Left ventricle myocardium superior (tissue), 1 donor: ENCODE measurements around the gene GHITM. TPM values are rescaled to one million over a fixed set of nuclear protein-coding genes. Genes with fewer than 3 reads are reported as not detected.
A peak's percentile ranks its signal among the peaks of the same experiment; 100 is the strongest.

Experiments used
- ATAC-seq: fragments of 200-7000 bp; cut with Tn5 transposase; one replicate; pipeline ENCODE4 v1.9.1; 2020; ENCODE audit warnings: mild to moderate bottlenecking, moderate library complexity
- DNase-seq: peaks from one replicate; pipeline ENCODE4 v3.0.0-alpha.2; 2020
- intact Hi-C: fragments of 100-400 bp; cut with micrococcal nuclease; formaldehyde crosslinking; loops from one replicate; pipeline ENCODE4 v1.11.0; 2022
- total RNA-seq: library from RNA; stranded (reverse); fragmentation: NEBNext Ultra II Directional; extraction: Animal tissue kit (Norgen Biotek cat#: 25700); gene quantifications from one replicate; pipeline ENCODE4 v1.2.1, GENCODE V29; 2021
- donor health status: DM: no; HTN: yes; CAD: no; lungs with severe emphysema.

Gene GHITM
- total RNA-seq, 1 donor from 2014 or later, result 425 TPM

DNA sequence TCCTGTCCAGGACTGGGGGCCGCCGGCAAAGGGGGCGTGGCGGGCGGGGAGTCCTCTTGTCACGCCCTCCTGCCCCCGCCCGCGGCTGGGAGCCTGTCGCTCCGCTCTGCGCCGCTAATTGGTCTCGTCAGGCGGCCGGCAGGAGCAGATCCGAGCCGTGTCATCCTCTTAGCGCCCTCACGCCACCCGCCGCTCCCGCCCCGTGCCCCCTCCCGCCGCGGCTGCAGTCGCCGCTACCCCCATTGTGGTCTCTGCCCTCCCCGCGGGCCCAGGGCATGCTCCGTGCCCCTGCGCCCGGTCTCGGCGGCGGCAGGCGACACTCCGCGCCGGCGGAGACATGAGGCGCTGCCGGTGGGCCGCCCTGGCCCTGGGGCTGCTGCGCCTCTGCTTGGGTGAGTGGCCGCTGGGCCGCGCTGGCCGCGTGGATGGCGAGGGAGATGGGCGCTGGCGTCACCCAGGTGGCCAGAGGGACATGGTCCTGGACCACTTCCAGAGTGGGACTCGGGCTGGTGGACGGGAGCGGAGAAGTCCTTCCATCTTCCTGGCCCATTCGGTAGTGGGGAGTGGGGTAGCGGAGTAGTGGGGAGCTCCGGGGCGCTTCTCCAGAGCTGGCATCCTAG, 55.2 kb downstream of the GHITM start, which contains the start of gene CDHR1:
Gene CDHR1, plus strand, starts transcription at position 114 of the 620 bp plus-strand sequence. Its CDS starts 224 bp downstream, at position 338.
- ATAC-seq, result peak; percentile 71
- intact Hi-C loops, result no loop called here

DNA sequence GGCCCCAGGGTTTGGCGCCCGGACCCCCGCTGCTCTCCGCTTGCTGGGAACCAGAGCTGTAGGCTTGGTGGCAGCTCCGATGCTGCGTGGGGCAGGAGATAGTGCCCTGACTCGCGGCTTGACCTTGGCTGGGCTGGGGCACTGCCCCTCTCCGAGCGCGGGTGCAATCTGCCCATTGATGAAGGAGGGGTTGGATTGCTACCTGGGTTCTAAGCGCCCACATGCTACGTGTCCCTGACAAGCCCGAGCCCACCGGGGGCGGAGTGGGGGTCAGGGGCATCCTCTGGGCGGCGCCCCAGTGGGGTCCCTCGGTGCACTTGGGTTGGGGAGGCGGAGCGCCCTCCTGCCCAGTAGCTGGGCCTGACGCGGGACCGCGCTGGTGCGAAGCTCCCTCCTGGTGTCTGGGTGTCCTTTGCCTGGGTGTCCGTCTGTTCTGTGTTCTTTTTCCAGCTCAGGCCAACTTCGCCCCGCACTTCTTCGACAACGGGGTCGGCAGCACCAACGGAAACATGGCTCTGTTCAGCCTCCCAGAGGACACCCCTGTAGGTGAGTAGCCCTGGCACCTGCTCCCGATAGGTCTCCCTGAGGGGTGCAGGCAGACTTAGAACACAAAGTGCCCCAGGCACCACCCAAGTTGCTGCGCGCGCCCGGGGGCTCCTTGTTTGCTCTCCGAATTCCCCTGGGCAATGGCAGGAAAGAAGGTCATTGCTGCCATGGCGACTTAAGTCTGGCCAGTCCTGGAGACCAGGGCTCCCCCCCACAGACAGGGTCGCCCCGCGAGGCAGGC, 55.9 kb downstream of the GHITM start:
- intact Hi-C loops, result no loop called here
- ATAC-seq (no peak), DNase-seq (no peak)

More for the DNA sequence above, 55.2 kb downstream of the GHITM start, which contains the start of gene CDHR1:
- DNase-seq, result peak; percentile 68

DNA sequence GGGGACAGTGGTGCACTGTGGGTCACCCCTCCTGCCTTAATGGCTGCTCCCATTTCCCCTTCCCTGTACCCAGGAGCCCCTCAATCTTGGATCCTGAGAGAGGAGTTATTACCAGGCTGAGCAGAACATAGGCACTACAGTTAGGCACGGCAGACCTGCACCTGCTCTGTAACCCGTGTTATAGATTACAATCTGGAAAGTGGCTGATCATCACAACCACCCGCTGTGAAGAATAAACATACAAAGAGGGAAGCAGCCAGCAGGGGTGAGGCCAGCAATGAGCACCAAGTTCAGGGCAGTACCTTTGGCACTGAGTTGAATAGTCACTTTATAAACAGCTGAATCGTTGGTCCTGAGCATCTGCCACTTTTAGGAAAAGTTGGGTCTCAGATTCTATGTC, 56.8 kb downstream of the GHITM start:
- intact Hi-C loops, result no loop called here
- ATAC-seq, result no peak
- DNase-seq, result no peak

DNA sequence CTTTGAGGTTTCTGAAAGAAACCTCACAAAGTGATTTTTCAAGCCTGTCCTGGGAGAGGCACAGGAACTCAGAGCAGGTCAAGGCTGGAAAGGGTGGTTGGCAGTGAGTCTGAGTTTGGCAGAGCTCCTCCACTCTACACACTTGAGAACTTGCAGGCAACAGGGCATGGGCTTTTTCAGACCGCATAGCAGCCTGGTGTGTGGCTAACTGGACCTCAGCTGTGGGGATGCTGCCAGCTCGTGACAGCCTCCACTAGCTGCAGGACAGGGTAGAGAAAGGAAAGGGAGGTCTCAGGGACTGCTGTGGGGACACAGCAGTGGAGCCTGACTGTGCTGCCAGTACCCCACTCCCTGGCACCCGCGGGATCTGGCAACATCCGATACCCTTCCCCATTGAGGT, 57.6 kb downstream of the GHITM start:
- ATAC-seq (peak; percentile 87), DNase-seq (peak; percentile 69)
- intact Hi-C loops, result no loop called here

DNA sequence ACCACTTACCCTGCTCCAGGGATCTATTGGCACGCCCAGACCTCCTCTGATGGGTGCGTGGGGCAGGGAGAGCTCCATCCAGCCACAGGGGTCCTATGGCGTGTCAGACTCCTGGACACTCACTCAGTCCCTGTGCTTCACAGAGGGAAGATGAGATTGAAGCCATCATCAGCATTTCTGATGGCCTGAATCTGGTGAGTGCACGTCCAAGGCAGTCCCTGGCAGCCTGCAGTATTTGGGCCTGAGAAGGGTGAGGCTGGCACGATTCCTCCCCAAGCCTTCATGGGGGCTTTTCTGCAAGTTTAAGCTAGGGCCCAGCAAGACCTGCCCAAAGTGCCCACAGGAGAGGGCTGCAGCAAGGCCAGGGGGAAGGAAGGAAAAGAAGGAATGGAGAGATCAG, 58.3 kb downstream of the GHITM start:
- no peak for ATAC-seq
- intact Hi-C loops, result no loop called here
- no peak for DNase-seq

DNA sequence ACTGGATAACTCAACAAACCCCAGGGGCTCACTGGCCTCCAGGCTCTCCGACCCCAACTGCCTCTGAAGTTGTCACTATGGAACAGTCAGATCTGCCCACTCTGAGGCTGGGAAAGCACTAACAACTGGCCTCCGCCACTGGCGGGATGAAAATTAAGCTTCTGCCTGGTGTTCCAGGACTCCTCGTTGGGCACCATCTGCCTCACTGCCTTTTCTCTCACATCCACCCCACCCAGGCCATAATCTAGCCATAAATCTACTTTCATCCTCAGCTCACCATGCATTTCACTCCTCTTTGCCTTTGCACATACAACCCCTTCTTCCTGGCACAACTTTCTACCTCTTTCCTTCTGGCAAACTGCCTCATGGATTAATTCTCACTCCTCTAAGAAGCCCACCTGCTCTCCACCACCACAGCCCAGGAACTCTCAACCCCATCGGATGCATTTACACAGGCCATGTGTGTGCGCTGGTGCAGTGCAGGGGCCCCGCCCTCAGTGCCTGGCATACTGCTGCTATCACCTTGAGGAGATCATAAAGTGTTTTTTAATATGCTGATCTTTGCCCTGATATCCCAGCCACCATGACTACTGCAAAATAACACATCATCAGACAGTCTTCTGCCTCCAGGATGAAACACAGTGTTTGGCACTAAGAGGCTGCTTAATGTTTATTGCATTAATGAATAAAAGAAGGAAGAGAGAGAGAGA, 59.1 kb downstream of the GHITM start:
- intact Hi-C loops, result no loop called here
- no peak for DNase-seq

DNA sequence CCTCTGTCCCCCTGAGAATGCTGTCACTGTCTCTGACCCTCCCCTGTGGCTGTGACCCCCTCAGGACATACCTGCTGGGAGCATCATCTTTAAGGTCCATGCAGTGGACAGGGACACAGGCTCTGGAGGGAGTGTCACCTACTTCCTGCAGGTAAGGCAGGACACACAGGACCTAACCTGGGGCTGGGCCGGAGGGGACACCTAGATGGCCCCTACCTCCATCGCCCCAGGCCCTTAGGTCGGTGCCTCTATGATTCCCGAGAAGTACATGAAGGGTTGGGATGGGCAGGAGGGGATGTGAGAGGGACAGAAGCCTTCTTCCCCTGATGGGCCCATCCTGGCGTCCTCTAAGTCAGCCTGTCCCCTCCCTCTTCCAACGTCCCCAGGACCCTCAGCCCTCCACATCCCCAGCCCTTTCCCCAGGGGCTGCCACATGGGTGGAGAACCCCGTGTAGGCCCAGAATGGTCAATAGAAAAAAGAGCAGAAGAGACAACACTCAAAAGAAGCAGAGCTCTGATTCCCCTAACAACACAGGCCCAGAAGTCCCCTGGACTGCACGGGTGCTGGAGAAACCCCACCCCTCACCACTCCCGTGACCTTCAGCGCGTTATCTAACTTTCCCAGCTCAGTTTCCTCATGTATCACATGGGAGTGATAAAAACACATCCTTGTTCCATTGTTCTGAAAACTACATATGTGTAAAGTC, 61.4 kb downstream of the GHITM start:
- intact Hi-C loops, result no loop called here
- ATAC-seq, result no peak

More for the DNA sequence above, 59.1 kb downstream of the GHITM start:
- no peak for ATAC-seq

DNA sequence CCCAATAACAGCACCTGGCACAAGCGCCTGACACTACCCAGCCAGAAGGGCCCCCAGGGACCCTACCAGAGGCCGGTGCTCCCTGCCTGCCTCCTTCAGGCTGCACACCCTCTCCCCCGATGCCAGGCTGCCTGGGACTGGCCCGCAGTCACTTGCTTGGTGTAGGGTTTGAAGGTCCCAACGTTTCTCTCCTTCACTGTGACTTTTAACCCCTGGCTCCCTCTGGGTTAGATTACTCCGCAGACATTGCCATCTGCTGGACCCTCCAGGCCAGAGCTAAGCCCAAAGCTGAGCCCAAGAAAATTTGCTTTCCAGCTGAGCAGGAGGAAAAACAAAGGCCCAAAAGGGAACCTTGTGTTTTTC, 61.9 kb downstream of the GHITM start:
- intact Hi-C loops, result no loop called here

More for the DNA sequence above, 61.4 kb downstream of the GHITM start:
- no peak for DNase-seq

DNA sequence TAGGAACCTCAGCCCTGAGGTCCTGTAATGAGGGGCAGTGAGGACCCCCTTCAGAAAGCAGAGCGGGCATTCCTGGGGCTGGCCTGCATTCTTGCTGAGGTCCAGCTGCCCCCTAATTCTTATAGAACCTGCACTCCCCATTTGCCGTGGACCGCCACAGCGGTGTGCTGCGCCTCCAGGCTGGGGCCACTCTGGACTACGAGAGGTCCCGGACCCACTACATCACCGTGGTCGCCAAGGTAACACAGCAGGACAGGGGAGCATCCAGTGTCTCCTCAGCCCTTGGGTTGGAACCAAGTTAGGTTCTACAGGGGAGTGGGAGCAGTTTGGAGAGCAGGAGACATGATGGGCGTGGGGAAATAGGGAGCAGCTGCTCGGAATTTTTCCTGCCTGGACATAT, 62.4 kb downstream of the GHITM start:
- ATAC-seq (no peak), DNase-seq (no peak)
- intact Hi-C loops, result no loop called here

More for the DNA sequence above, 61.9 kb downstream of the GHITM start:
- ATAC-seq (no peak), DNase-seq (no peak)

DNA sequence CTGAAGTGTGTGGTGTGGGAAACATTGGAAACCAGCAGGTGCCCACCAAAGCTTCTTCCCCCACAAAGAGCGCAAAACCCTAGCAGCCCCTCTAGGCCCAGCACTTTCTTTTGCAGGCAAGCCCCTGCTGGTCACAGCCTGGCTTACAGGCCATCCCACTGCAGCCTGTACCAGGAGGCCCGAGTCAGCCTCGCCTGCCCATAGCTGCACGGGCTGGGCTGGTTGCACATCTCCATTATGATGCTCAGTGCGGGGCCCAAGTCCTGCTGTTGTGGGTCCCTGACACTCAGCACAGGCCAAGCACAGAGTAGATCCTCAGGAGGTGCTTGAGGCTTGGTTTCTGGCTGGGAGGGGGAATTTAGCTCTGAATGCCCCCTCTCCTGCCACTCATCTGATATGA, 63.0 kb downstream of the GHITM start:
- intact Hi-C loops, result no loop called here
- DNase-seq (no peak), ATAC-seq (no peak)

Other genes with a start within 250 kb of the GHITM start
- gene GPR15LG, start 34.3 kb downstream of the GHITM start, total RNA-seq, result not detected
- gene CDHR1, start 55.0 kb downstream of the GHITM start, total RNA-seq, result 0.32 TPM
- gene LRIT2, start 86.0 kb downstream of the GHITM start, total RNA-seq, result not detected
- not detected for gene LRIT1, start 102.0 kb downstream of the GHITM start, total RNA-seq
- gene RGR, start 105.5 kb downstream of the GHITM start, total RNA-seq, result 0.79 TPM
- gene CCSER2, start 189.1 kb downstream of the GHITM start, total RNA-seq, result 163 TPM